ENCODE data around the gene CHRNB2. TPM values are rescaled to one million over a fixed set of nuclear protein-coding genes. Genes with fewer than 3 reads are reported as not detected.

Gene CHRNB2
- total RNA-seq, 1 donor from 2014 or later, result 0.11 TPM

GRCh38 chr1:154577346-154578057 lies 9.9 kb downstream of the CHRNB2 start:
- no peaks in the 10 kb centered on the region for H4K20me1 ChIP-seq (ENCODE audit: low read depth)
- H3K27me3 ChIP-seq, result no peaks in the 10 kb centered on the region
- H3F3A ChIP-seq (ENCODE audit: low read depth), result no peaks in the 10 kb centered on the region
- TF ChIP-seq EZH2phosphoT487 (IDR thresholded peaks at IDR 0.05) (no peak), EZH2 (IDR thresholded peaks at IDR 0.05) (no peak)
- TF ChIP-seq, protein P1, sequence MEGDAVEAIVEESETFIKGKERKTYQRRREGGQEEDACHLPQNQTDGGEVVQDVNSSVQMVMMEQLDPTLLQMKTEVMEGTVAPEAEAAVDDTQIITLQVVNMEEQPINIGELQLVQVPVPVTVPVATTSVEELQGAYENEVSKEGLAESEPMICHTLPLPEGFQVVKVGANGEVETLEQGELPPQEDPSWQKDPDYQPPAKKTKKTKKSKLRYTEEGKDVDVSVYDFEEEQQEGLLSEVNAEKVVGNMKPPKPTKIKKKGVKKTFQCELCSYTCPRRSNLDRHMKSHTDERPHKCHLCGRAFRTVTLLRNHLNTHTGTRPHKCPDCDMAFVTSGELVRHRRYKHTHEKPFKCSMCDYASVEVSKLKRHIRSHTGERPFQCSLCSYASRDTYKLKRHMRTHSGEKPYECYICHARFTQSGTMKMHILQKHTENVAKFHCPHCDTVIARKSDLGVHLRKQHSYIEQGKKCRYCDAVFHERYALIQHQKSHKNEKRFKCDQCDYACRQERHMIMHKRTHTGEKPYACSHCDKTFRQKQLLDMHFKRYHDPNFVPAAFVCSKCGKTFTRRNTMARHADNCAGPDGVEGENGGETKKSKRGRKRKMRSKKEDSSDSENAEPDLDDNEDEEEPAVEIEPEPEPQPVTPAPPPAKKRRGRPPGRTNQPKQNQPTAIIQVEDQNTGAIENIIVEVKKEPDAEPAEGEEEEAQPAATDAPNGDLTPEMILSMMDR (IDR thresholded peaks at IDR 0.05), result no peak
- H3K79me2 ChIP-seq (ENCODE audit: low read depth), result no peaks in the 10 kb centered on the region
- Mint-ChIP-seq H3K9me3 (no peaks in the 10 kb centered on the region), H3K36me3 (peaks cover 21% of the 10 kb centered on the region), H3K4me3 (no peak overlapping the region), H3K27me3 (ENCODE audit: insufficient read depth, low read depth) (peaks cover 9% of the 10 kb centered on the region), H3K27ac (no peak overlapping the region), H3K4me1 (peaks cover 17% of the 10 kb centered on the region)
- DNase-seq (ENCODE audit: low spot score), result no peak
- no peak overlapping the region for H2AFZ ChIP-seq (replicated peaks)
- H3K27ac ChIP-seq, result no peak overlapping the region
- no peak overlapping the region for H3K4me3 ChIP-seq
- H3K4me1 ChIP-seq, result peaks cover 5% of the 10 kb centered on the region
- H3K4me2 ChIP-seq, result no peak overlapping the region
- no peaks in the 10 kb centered on the region for H3K9me3 ChIP-seq (ENCODE audit: low read depth)
- no peak overlapping the region for H3K9ac ChIP-seq
- no peaks in the 10 kb centered on the region for H3K36me3 ChIP-seq

- H3K4me1 ChIP-seq, result peaks cover 5% of the 10 kb centered on the region
- no peak overlapping the region for H2AFZ ChIP-seq (replicated peaks)
- H3K27ac Mint-ChIP-seq, result no peak overlapping the region
- H3K79me2 ChIP-seq (ENCODE audit: low read depth), result no peaks in the 10 kb centered on the region
- no peak for DNase-seq (ENCODE audit: low spot score)
- peaks cover 15% of the 10 kb centered on the region for H3K4me1 Mint-ChIP-seq
- no peak overlapping the region for H3K4me3 ChIP-seq
- no peaks in the 10 kb centered on the region for H3K36me3 ChIP-seq
- no peak overlapping the region for H3K4me2 ChIP-seq
- TF ChIP-seq EZH2 (IDR thresholded peaks at IDR 0.05), result no peak
- TF ChIP-seq EZH2phosphoT487 (IDR thresholded peaks at IDR 0.05), result no peak
- TF ChIP-seq, protein P1 (IDR thresholded peaks at IDR 0.05), result no peak
- H3K27me3 ChIP-seq, result no peaks in the 10 kb centered on the region
- H3K9me3 Mint-ChIP-seq, result no peaks in the 10 kb centered on the region
- no peak overlapping the region for H3K9ac ChIP-seq
- no peak overlapping the region for H3K27ac ChIP-seq
- no peaks in the 10 kb centered on the region for H3K9me3 ChIP-seq (ENCODE audit: low read depth)
- H4K20me1 ChIP-seq (ENCODE audit: low read depth), result no peaks in the 10 kb centered on the region
- H3K36me3 Mint-ChIP-seq, result peaks cover 21% of the 10 kb centered on the region
- no peak overlapping the region for H3K4me3 Mint-ChIP-seq
- no peaks in the 10 kb centered on the region for H3F3A ChIP-seq (ENCODE audit: low read depth)
- peaks cover 9% of the 10 kb centered on the region for H3K27me3 Mint-ChIP-seq (ENCODE audit: insufficient read depth, low read depth)
Observed at GRCh38 chr1:154578058-154578418, 10.5 kb downstream of the CHRNB2 start.

GRCh38 chr1:154579374-154579773 lies 11.8 kb downstream of the CHRNB2 start:
- H3K4me1 Mint-ChIP-seq, result peaks cover 9% of the 10 kb centered on the region
- TF ChIP-seq, protein P1 (IDR thresholded peaks at IDR 0.05), result no peak
- TF ChIP-seq EZH2phosphoT487 (IDR thresholded peaks at IDR 0.05) (no peak), EZH2 (IDR thresholded peaks at IDR 0.05) (no peak)
- Histone ChIP-seq H3K4me2 (no peak overlapping the region), H3K9me3 (ENCODE audit: low read depth) (no peaks in the 10 kb centered on the region), H3K27me3 (no peaks in the 10 kb centered on the region), H3K36me3 (no peaks in the 10 kb centered on the region), H4K20me1 (ENCODE audit: low read depth) (no peaks in the 10 kb centered on the region), H3K9ac (no peak overlapping the region), H3K79me2 (ENCODE audit: low read depth) (no peaks in the 10 kb centered on the region), H3K4me3 (no peak overlapping the region), H2AFZ (replicated peaks) (no peak overlapping the region), H3K4me1 (peaks cover 5% of the 10 kb centered on the region), H3F3A (ENCODE audit: low read depth) (no peaks in the 10 kb centered on the region), H3K27ac (no peak overlapping the region)
- no peaks in the 10 kb centered on the region for H3K9me3 Mint-ChIP-seq
- peaks cover 30% of the 10 kb centered on the region for H3K36me3 Mint-ChIP-seq
- DNase-seq (ENCODE audit: low spot score), result no peak
- H3K27ac Mint-ChIP-seq, result no peak overlapping the region
- H3K4me3 Mint-ChIP-seq, result no peak overlapping the region
- peaks cover 8% of the 10 kb centered on the region for H3K27me3 Mint-ChIP-seq (ENCODE audit: insufficient read depth, low read depth)

All from neural progenitor cell (in vitro differentiated cells).